Measurements from ENCODE around the gene ASPG.

Gene ASPG

GRCh38 chr14:104076743-104077142 lies 8.8 kb upstream of the ASPG start:
- no peak for DNase-seq

DNA sequence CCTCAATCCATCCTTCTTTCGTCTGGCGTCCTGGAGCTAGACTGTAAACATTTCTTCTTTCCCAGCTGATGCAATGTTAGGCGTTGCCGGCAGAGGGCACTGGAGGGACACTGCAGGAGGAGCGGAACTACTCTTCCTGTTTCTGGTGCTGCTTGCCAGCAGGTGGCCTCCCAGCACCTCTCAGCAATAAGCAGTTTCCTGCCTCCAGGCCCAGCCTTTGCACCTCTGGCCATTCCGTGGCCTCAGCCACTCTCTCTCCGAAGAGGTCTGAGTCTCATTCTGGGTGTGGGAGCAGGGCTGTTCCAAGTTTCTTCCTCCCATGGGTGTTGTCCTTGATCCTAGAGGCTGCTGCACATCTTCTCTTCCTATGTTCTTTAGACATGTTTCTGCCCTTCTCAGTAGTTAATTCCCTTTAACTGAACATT lies 7.5 kb upstream of the ASPG start:
- peak; percentile 75 for DNase-seq

GRCh38 chr14:104080376-104081260 lies 4.9 kb upstream of the ASPG start:
- no peak for DNase-seq

GRCh38 chr14:104081261-104081835 lies 4.2 kb upstream of the ASPG start:
- DNase-seq, result no peak

- no peak for DNase-seq
Measured at GRCh38 chr14:104081951-104082464, 3.5 kb upstream of the ASPG start.

- DNase-seq, result no peak
Measured at GRCh38 chr14:104082807-104083206, 2.7 kb upstream of the ASPG start.

GRCh38 chr14:104084251-104085002 lies 1.1 kb upstream of the ASPG start:
- DNase-seq, result no peak

GRCh38 chr14:104085889-104086201 lies 345 bp downstream of the ASPG start:
- DNase-seq, result no peak

GRCh38 chr14:104086210-104086660 lies 735 bp downstream of the ASPG start:
- DNase-seq, result no peak

DNA sequence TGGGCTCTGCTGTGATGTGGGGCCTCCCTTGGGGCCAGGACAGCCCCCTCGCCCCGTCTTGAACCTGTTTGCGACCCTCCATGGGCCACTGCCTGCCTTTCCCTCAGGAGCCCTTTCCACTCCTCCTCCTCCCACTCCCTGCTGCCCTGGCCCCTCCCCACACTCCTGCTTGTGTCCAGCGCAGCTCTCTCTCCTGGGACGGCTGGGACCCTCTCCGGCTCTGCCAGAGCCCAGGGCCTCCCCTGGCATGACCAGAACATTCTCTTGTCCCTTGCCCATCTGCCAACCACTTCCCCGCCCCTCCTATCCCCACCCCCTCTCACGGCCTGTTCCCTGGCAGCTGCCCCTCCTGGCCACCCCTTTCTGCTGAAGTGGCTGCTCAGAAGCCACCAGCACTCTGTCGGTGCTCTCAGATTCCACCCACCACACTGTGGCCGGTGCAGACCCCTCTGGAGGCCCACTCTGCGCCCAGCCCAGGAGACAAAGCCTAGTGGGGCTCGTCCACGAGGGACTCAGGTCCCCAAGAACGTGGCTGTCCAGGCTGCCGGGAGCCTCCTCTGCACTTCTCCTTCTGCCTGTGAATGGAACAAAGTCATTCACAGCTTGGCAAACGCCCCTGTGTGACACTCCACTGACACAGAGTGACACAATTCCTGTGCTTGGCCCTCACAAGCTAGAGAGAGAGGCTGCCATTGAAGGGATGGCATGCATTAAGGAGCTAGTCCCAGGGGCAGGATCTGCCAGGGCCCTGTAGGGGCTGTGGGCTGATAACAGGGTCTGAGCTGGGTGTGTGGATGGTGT lies 1.4 kb downstream of the ASPG start:
- DNase-seq, result no peak

- DNase-seq, result no peak
Measured at GRCh38 chr14:104087505-104087904, 2.0 kb downstream of the ASPG start.

DNA sequence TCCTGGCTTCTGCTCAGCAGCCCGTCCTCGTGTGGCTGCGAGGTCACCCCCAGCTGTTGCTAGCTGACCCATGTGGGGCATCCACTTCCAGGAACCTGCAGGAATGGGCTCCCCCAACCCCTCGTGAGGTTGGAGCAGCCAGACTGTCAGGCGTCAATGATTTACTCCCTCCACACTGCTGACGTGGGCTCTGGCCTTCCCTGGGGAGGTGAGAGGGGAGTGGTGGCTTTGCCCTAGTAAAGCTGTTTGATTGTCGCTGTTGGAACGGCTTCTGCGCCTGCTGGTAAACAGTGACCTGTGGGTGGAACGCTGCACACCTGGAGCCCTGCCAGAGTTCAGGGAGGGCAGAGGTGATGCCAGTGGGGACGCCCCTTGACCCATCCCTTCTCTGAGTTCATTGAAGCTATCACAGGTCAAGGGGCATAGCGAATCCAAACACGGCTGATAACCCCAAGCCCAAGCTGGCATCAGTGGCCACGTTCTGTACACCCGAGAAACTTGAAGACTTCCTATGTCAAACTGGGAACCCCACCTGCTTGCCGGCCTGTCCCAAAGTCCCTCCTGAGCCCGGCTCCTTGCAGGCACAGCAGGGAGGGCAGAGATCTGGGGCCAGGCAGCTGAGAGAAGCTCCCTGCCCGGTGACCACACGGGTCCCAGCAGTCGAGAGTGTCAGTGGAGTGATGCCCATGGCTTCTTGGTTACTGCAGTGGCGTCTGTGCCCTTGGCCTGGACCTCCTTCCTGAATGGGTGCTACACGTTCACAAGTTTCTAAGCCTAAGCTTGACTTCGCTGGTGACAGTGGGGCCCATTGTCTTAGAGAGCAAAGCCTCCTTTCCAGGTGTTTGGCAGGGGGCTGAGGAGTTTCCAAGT lies 2.7 kb downstream of the ASPG start:
- DNase-seq, result no peak

- DNase-seq, result no peak
Measured at GRCh38 chr14:104090071-104090748, 4.7 kb downstream of the ASPG start.

GRCh38 chr14:104091061-104091926 lies 5.8 kb downstream of the ASPG start:
- no peak for DNase-seq

DNA sequence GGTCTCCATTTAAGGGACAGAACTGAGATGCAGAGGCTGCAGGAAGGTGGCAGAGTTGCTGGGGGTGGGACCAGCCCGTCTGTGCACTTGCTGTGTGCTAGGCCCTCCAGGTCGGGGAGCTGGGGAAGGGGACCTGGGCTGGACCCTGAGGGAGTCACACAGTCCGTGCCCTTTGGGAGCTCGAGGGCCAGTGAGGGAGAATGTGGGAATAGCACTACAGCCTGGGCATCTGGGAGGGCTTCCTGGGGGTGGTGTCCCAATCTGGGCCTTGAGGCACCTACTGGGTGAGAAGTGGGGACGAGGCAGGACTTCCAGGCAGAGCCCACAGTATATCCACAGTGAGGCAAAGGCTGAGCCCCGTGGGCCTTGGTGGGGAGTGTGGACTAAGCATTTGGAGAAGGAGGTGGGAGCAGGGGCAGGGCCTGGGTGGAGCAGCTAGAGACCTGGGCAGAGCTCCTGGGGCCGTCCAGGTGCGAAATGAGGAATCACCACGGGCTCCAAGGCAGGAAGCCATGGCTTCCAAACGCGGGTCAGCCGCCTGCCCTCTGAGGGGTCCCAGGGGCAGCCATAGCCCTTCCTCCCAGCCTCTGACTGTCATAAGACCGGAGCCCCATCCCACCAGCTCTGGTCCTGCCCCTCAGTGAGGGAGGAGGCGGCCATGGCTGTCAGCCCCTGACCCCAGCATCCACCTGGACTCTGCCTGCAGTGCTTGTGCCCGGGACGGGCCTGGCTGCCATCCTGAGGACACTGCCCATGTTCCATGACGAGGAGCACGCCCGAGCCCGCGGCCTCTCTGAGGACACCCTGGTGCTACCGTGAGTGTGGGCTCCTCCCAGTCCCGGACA lies 6.6 kb downstream of the ASPG start:
- DNase-seq, result no peak

- DNase-seq, result no peak
Measured at GRCh38 chr14:104092931-104093365, 7.4 kb downstream of the ASPG start.

DNA sequence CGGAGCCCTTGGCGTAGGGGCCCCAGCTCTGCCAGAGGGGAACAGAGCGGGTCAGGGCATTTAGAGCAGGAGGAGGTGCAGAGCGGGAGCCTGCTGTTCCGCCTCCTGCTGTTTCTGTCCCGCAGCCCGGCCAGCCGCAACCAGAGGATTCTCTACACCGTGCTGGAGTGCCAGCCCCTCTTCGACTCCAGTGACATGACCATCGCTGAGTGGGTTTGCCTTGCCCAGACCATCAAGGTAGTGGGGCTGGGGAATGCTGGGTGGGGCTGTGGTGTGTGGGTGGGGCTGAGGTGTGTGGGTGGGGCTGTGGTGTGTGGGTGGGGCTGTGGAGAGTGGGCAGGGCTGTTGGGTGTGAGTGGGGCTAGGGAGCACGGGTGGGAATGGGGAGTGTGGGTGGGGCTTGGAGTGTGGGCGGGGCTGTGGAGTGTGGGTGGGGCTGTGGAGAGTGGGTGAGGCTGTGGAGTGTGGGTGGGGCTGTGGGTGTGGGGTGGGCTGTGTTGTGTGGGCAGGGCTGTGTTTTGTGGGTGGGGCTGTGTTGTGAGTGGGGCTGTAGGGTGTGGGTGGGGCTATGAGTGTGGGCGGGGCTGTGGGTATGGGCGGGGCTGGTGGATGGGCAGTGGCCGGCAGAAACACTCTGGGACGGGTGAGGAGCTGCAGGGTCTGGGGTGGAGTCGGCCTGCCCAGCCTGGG lies 8.0 kb downstream of the ASPG start:
- no peak for DNase-seq

- no peak for DNase-seq
Measured at GRCh38 chr14:104094056-104094708, 8.7 kb downstream of the ASPG start.
